H9 (cell line): Measurements from ENCODE around the gene ANK2. TPM values are rescaled to one million over a fixed set of nuclear protein-coding genes. Genes with fewer than 3 reads are reported as not detected.

Source experiments
- DNase-seq: peaks from one replicate; pipeline ENCODE4 v3.0.0-alpha.2; 2017
- H2AFZ ChIP-seq: one replicate; pipeline ENCODE4 v1.6.1; 2013; ENCODE audit warnings: mild to moderate bottlenecking, low read length, control low read depth, moderate library complexity
- H2AK5ac ChIP-seq: 2 replicates; pipeline ENCODE4 v1.6.1; 2013; ENCODE audit warnings: low read length, control low read depth, mixed read lengths; ENCODE audit not compliant: insufficient read length
- H2BK120ac ChIP-seq: one replicate; pipeline ENCODE4 v1.6.1; 2013; ENCODE audit warnings: low read depth, mild to moderate bottlenecking, low read length, control low read depth, inconsistent platforms; ENCODE audit not compliant: poor library complexity, severe bottlenecking
- H2BK12ac ChIP-seq: 2 replicates; pipeline ENCODE4 v1.6.1; 2013; ENCODE audit warnings: low read length, control low read depth, mixed read lengths, low read depth; ENCODE audit not compliant: insufficient read length
- H2BK15ac ChIP-seq: 2 replicates; pipeline ENCODE4 v1.6.1; 2013; ENCODE audit warnings: low read depth, low read length, control low read depth
- H2BK20ac ChIP-seq: one replicate; pipeline ENCODE4 v1.6.1; 2013; ENCODE audit warnings: low read depth, mild to moderate bottlenecking, low read length, control low read depth, inconsistent platforms; ENCODE audit not compliant: poor library complexity, severe bottlenecking
- H2BK5ac ChIP-seq: 2 replicates; pipeline ENCODE4 v1.6.1; 2013; ENCODE audit warnings: low read length, control low read depth, mixed read lengths; ENCODE audit not compliant: insufficient read length
- H3K14ac ChIP-seq: 2 replicates; pipeline ENCODE4 v1.6.1; 2013; ENCODE audit warnings: low read length, control low read depth; ENCODE audit not compliant: insufficient read depth
- H3K18ac ChIP-seq: 2 replicates; pipeline ENCODE4 v1.6.1; 2013; ENCODE audit warnings: low read depth, mild to moderate bottlenecking, mixed read lengths, low read length, control low read depth; ENCODE audit not compliant: insufficient read length
- H3K23ac ChIP-seq: 2 replicates; pipeline ENCODE4 v1.6.1; 2013; ENCODE audit warnings: low read length, control low read depth, mixed read lengths, low read depth; ENCODE audit not compliant: insufficient read length
- H3K23me2 ChIP-seq: 2 replicates; pipeline ENCODE4 v1.6.1; 2013; ENCODE audit warnings: low read depth, mild to moderate bottlenecking, mixed read lengths, low read length, control low read depth; ENCODE audit not compliant: insufficient read length, poor library complexity, severe bottlenecking
- H3K27ac ChIP-seq: 2 replicates; pipeline ENCODE4 v1.5.1; 2013; ENCODE audit warnings: low read length, control low read depth, mixed read lengths, low read depth; ENCODE audit not compliant: insufficient read length
- H3K27me3 ChIP-seq: 2 replicates; pipeline ENCODE4 v1.6.1; 2013; ENCODE audit warnings: low read length, control low read depth, inconsistent platforms; ENCODE audit not compliant: insufficient read depth
- H3K4ac ChIP-seq: 2 replicates; pipeline ENCODE4 v1.6.1; 2013; ENCODE audit warnings: low read depth, mild to moderate bottlenecking, control low read depth, inconsistent platforms, low read length, moderate library complexity
- H3K4me1 ChIP-seq: 2 replicates; pipeline ENCODE4 v1.6.1; 2013; ENCODE audit warnings: low read length, control low read depth, inconsistent platforms; ENCODE audit not compliant: insufficient read depth
- H3K4me2 ChIP-seq: 2 replicates; pipeline ENCODE4 v1.6.1; 2013; ENCODE audit warnings: low read length, control low read depth, mixed read lengths; ENCODE audit not compliant: insufficient read length, insufficient read depth
- H3K56ac ChIP-seq: 2 replicates; pipeline ENCODE4 v1.6.1; 2013; ENCODE audit warnings: low read depth, mild to moderate bottlenecking, mixed read lengths, low read length, control low read depth; ENCODE audit not compliant: insufficient read length
- H3K79me1 ChIP-seq: 2 replicates; pipeline ENCODE4 v1.6.1; 2013; ENCODE audit warnings: low read depth, mild to moderate bottlenecking, moderate library complexity, low read length, control low read depth, inconsistent platforms; ENCODE audit not compliant: insufficient read depth, poor library complexity, severe bottlenecking
- H3K79me2 ChIP-seq: 2 replicates; pipeline ENCODE4 v1.6.1; 2013; ENCODE audit warnings: low read length, control low read depth, inconsistent platforms; ENCODE audit not compliant: insufficient read depth
- H3K9ac ChIP-seq: 2 replicates; pipeline ENCODE4 v1.6.1; 2013; ENCODE audit warnings: low read length, control low read depth, mixed read lengths; ENCODE audit not compliant: insufficient read length; ENCODE audit errors: extremely low read depth
- H3K9me3 ChIP-seq: one replicate; pipeline ENCODE4 v1.6.1; 2013; ENCODE audit warnings: low read depth, low read length, inconsistent platforms; ENCODE audit not compliant: control insufficient read depth
- H3T11ph ChIP-seq: one replicate; pipeline ENCODE4 v1.6.1; 2013; ENCODE audit warnings: mild to moderate bottlenecking, low read length, control low read depth, inconsistent platforms
- H4K20me1 ChIP-seq: one replicate; pipeline ENCODE4 v1.6.1; 2013; ENCODE audit not compliant: control insufficient read depth, insufficient read length, insufficient read depth
- H4K5ac ChIP-seq: 2 replicates; pipeline ENCODE4 v1.6.1; 2013; ENCODE audit warnings: low read depth, mild to moderate bottlenecking, mixed read lengths, low read length, control low read depth; ENCODE audit not compliant: insufficient read length
- H4K8ac ChIP-seq: replicated peaks from 2 replicates; pipeline ENCODE4 v1.6.1; 2013; ENCODE audit warnings: low read length, control low read depth, mixed read lengths, low read depth; ENCODE audit not compliant: insufficient read length
- H4K91ac ChIP-seq: 2 replicates; pipeline ENCODE4 v1.6.1; 2013; ENCODE audit warnings: low read depth, mild to moderate bottlenecking, moderate library complexity, mixed read lengths, low read length, control low read depth; ENCODE audit not compliant: insufficient read length
- H3K27ac Mint-ChIP-seq, 3 experiments: 2 replicates in 2 of 3; 3 replicates in 1 of 3; pipeline ENCODE4 v1.8.0; 2020 to 2021; ENCODE audit warnings: mixed read lengths in 3 of 3, mild to moderate bottlenecking in 1 of 3, moderate library complexity in 1 of 3
- H3K27me3 Mint-ChIP-seq: 2 replicates; pipeline ENCODE4 v1.8.0; 2021; ENCODE audit warnings: low read depth, mild to moderate bottlenecking, moderate library complexity, mixed read lengths
- H3K36me3 Mint-ChIP-seq, 3 experiments: 2 replicates in 2 of 3; 3 replicates in 1 of 3; pipeline ENCODE4 v1.8.0; 2020 to 2021; ENCODE audit warnings: low read depth in 3 of 3, mixed read lengths in 3 of 3; ENCODE audit not compliant: insufficient read depth in 1 of 3
- H3K4me1 Mint-ChIP-seq, 2 experiments: 2 replicates each; pipeline ENCODE4 v1.8.0; 2020; ENCODE audit warnings: mixed read lengths in 2 of 2
- H3K4me3 Mint-ChIP-seq, 2 experiments: 2 replicates in 1 of 2; 3 replicates in 1 of 2; pipeline ENCODE4 v1.8.0; 2020 to 2021; ENCODE audit warnings: mild to moderate bottlenecking in 2 of 2, mixed read lengths in 2 of 2, moderate library complexity in 1 of 2
- H3K9me3 Mint-ChIP-seq, 2 experiments: 2 replicates in 1 of 2; 3 replicates in 1 of 2; pipeline ENCODE4 v1.8.0; 2020; ENCODE audit warnings: mild to moderate bottlenecking in 2 of 2, mixed read lengths in 2 of 2, moderate library complexity in 1 of 2
- CTCF ChIP-seq: fragments of 200-600 bp; sonication (generic); conservative IDR thresholded peaks from 3 replicates; pipeline ENCODE4 v1.8.0; 2021; ENCODE audit warnings: antibody characterized with exemption, mild to moderate bottlenecking
- WGBS: extraction: QIAGEN DNeasy Blood & Tissue Kit; methylation state at CpG from one replicate; pipeline ENCODE4 v1.1.7; 2013; ENCODE audit warnings: missing lambda C conversion rate, low lambda C conversion rate, mixed read lengths; ENCODE audit not compliant: insufficient read length; ENCODE audit errors: extremely low coverage; 5-methylcytosine and 5-hydroxymethylcytosine counted together
- total RNA-seq: library from RNA; stranded (reverse); gene quantifications from 2 replicates; pipeline ENCODE4 v1.2.1, GENCODE V29; 2021

The ANK2 gene
- total RNA-seq, 1 experiment from 2014 or later: 36.8 TPM

- Histone ChIP-seq H3T11ph (peak overlapping the region; percentile 8), H3K9me3 (no peaks in the 10 kb centered on the region), H4K5ac (no peak overlapping the region), H3K79me1 (no peaks in the 10 kb centered on the region), H3K14ac (no peak overlapping the region), H4K20me1 (no peaks in the 10 kb centered on the region), H2BK120ac (no peak overlapping the region), H3K23ac (no peak overlapping the region), H3K27ac (no peak overlapping the region), H3K9ac (no peak overlapping the region), H4K8ac (no peak overlapping the region), H2BK15ac (no peak overlapping the region), H3K4me2 (no peak overlapping the region), H3K4ac (no peak overlapping the region), H3K56ac (no peak overlapping the region), H3K18ac (no peak overlapping the region), H2BK12ac (no peak overlapping the region), H3K4me1 (peaks cover 6% of the 10 kb centered on the region; the same call in 1 of the 2 replicates), H2AFZ (no peak overlapping the region), H3K27me3 (no peaks in the 10 kb centered on the region), H4K91ac (no peak overlapping the region), H3K23me2 (no peaks in the 10 kb centered on the region), H3K79me2 (no peaks in the 10 kb centered on the region), H2BK5ac (no peak overlapping the region), H2AK5ac (no peak overlapping the region), H2BK20ac (no peak overlapping the region)
- peaks cover 20 to 23% of the 10 kb centered on the region in 2 experiments for H3K4me1 Mint-ChIP-seq
- H3K36me3 Mint-ChIP-seq: peaks cover 0 to 4% (median 0%) of the 10 kb centered on the region in 3 experiments; a peak in 3 of 7 replicates
- WGBS: no CpG with 5 or more reads among the region's 3 CpGs
- no peaks in the 10 kb centered on the region for H3K9me3 Mint-ChIP-seq
- no peak overlapping the region for H3K4me3 Mint-ChIP-seq
- DNase-seq: no peak
- TF ChIP-seq CTCF: no peak
- peak overlapping the region in 1 of 3 experiments; percentile 9; a peak in 2 of 7 replicates for H3K27ac Mint-ChIP-seq
- no peaks in the 10 kb centered on the region for H3K27me3 Mint-ChIP-seq
Measured at GRCh38 chr4:113050837-113051236, 1.4 kb downstream of the ANK2 start.
